Left colon (tissue), 2 donors: Measurements from ENCODE around the gene TAOK2. TPM values are rescaled to one million over a fixed set of nuclear protein-coding genes. Genes with fewer than 3 reads are reported as not detected.

Source experiments
- ATAC-seq: fragments of 200-7000 bp; cut with Tn5 transposase; one replicate; pipeline ENCODE4 v1.9.1; 2020; ENCODE audit warnings: mild to moderate bottlenecking, moderate library complexity
- DNase-seq, 2 donors: peaks; one replicate each; pipeline ENCODE4 v3.0.0-alpha.2; 2020
- intact Hi-C, 2 donors: fragments of 100-400 bp; cut with DNase I in 1 of 2; cut with micrococcal nuclease in 1 of 2; formaldehyde crosslinking; loops; one replicate each; pipeline versions ENCODE4 v1.11.2 to v1.14.0; 2022; cut with DNase I, micrococcal nuclease
- total RNA-seq, 2 donors: library from RNA; stranded (reverse); fragmentation: NEBNext Ultra II Directional; extraction: Animal tissue kit (Norgen Biotek cat#: 25700); gene quantifications; one replicate each; pipeline ENCODE4 v1.2.1, GENCODE V29; 2021
- donor health status: DM: no; HTN: no; CAD: no.
- donor health status: DM: yes; HTN: yes; CAD: no.

TAOK2 gene
- total RNA-seq, 2 donors from 2014 or later, result 44.5 TPM

DNA sequence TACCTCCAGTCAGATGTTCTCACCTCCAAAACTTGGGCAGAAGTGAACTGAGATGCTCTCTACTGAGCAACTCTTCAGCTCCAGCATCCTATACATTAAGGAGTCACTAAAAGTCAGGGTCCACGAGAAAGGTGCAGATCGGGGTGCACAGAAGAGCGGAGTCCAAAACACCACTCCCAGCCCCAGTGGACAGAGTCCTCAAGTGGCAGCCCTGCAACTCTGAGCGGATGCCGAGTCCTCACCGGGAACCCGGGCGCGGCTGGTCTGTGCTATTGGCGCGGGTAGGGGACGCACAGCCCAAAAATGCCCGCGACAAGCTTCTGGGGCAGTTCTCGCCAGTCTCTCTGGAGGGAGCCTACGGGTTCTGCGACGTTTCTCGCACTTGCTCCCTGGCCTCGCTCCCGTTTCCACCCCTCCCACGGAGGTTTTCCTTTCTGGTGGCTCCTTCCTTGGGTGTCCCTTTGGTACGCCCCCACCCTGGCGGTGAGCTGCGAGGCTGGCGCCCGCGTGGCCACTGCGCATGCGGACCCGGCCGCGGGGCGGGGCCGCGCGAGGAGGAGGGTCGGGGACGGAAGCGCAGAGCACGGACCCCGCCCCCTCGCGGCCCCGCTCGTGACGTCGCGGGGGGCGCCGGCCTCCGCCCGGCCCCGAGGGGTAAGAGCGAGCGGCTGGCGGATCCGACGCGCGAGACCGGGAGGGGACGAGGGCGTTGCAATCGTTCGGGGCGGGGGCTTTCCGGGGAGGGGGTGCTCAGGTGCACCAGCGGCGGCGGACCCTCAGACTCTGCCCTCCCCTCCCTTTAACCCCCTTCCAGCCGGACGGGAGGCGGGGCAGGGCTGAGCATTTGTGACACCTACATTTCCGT, 12.0 kb upstream of the TAOK2 start, which contains the start of gene TMEM219:
TSS of gene TMEM219 (plus strand) at position 601 of the 865 bp plus-strand sequence. CDS start 1,065 bp downstream, outside the sequence.
- DNase-seq (peak; percentile 86 to 93), ATAC-seq (peak; percentile 92)
- intact Hi-C loops, result no loop called here

- intact Hi-C loops, result no loop called here
- peak; percentile 65 for ATAC-seq
- peak; percentile 38 to 47 for DNase-seq
These were observed 11.2 kb upstream of the TAOK2 start for GRCh38 chr16:29962344-29962994.

GRCh38 chr16:29963021-29963743, 10.5 kb upstream of the TAOK2 start:
- intact Hi-C loops, result no loop called here
- DNase-seq (peak in 1 of 2 donors; percentile 26), ATAC-seq (no peak)

DNA sequence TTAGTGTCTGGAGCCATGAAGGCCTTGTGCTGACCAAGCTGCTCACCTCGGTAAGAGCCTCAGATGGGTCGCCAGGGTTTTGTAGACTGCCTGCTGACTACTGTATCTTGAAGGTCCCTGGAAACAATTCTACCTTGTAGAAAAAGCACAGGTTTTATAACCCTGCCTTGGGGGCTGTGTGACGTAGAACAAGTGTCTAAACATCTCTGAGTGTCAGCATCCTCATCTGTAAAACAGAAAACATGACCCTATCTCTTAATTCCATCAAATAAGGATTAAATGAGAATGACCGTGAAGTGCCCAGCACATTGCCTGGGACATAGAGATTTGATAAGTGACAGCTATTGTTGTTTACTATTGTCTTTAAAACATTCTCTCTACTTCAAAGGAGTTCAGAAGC, 5.5 kb upstream of the TAOK2 start:
- DNase-seq, result no peak
- intact Hi-C loops, result no loop called here

DNA sequence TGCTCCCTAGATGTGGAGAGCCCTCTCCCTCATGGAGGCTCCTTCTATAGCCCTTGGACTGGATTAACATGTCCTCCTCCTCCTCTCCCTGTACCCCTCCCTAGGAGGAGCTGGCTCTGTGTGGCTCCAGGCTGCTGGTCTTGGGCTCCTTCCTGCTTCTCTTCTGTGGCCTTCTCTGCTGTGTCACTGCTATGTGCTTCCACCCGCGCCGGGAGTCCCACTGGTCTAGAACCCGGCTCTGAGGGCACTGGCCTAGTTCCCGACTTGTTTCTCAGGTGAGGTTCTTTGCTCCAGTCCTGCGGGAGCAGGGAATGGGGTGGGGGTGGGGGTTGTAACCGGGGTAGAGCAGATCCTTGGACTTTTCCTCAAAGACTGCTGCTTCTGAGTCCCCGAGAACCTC, 2.4 kb upstream of the TAOK2 start:
- intact Hi-C loops, result loop anchor here in 1 of 2 donors (10.0 kb wide), 1 partner anchor 47 kb away; the partner anchor contains the start of gene KCTD13
- ATAC-seq (no peak), DNase-seq (no peak)

More for the DNA sequence above, 5.5 kb upstream of the TAOK2 start:
- ATAC-seq, result no peak

GRCh38 chr16:29972500-29972899, 1.2 kb upstream of the TAOK2 start:
- no peak for ATAC-seq
- no peak for DNase-seq
- intact Hi-C loops, result loop anchor here in 1 of 2 donors (10.0 kb wide), 1 partner anchor 48 kb away; the partner anchor contains the start of gene KCTD13

- intact Hi-C loops, result loop anchor here in 1 of 2 donors (10.0 kb wide), 1 partner anchor 48 kb away; the partner anchor contains the start of gene KCTD13
- no peak for DNase-seq
- no peak for ATAC-seq
These were observed 680 bp upstream of the TAOK2 start for GRCh38 chr16:29972992-29973383.

DNA sequence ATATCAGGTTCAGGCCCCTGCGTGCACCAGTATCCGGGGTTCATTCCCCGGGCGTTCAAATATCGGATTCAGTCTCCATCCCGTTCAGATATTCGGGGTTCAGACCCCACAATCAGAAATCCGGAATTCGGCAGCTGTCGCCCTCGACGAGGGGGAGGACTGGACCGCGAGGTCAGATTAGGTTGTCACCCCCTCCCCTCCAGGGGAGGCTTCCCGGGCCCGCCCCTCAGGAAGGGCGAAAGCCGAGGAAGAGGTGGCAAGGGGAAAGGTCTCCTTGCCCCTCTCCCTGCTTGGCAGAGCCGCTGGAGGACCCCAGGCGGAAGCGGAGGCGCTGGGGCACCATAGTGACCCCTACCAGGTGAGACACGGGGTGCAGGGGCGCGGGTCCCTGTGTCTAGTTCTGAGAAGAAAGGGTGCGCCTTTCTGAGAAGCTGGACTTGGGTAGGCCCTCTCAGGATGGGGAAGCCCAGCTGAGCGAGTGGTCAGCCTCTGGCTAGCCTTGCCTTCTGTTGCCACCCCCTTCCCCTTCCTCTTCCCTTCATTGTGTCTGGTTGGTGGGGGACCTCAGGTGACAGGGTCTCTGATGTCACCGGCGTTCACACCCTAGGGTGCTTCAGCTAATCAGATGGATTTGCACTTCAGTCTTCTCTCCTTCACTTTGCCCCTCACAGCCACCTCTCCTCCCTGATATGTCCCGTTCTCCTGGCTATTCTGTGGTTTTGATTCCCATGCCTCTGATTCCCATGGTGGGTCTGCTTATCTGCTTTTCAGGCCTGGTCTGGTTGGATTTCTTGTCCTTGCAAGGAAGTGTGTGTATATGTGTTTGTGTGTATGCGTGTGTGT, 844 bp downstream of the TAOK2 start:
- intact Hi-C loops, result loop anchor here in 1 of 2 donors (10.0 kb wide), 1 partner anchor 50 kb away; the partner anchor contains the start of gene KCTD13
- ATAC-seq, result peak; percentile 8
- DNase-seq, result peak in 1 of 2 donors; percentile 36

GRCh38 chr16:29975134-29975538, 1.5 kb downstream of the TAOK2 start:
- intact Hi-C loops, result loop anchor here in 1 of 2 donors (10.0 kb wide), 1 partner anchor 50 kb away; the partner anchor contains the start of gene KCTD13
- ATAC-seq, result no peak
- no peak for DNase-seq

DNA sequence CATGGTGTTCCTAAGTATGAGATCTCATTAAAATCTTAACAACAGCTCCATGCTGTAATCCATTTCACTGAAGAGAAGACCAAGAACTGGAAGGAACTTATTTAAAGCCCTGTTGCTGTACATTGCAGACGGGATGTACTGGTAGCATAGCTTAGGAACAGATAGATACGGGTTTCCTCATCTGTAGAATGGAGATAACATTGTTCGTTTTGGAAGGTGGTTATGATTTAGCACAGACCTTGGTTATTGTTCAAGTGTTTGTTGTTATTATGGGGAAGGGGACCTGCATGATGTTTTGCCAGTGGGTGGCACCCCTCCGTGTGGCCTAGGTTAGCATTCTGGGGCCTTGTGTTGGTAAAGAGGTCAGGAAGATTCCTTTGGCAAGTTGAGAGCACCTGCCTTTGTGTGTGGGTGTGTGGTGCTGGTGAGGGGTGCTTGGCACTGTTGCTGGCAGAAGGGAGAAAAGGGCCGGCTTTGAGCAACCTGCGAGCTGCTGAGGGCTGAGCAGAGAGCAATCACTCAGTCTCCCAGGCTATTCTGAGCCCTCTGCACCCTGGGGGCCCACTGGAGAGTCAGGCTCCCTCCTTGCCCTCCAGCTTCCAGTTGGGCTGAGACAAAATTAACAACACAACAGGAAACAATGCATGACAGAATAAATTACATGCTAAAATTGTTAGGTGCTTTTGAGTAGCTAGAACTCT, 2.3 kb downstream of the TAOK2 start:
- ATAC-seq, result no peak
- intact Hi-C loops, result loop anchor here in 1 of 2 donors (10.0 kb wide), 1 partner anchor 51 kb away; the partner anchor contains the start of gene KCTD13
- DNase-seq, result no peak

DNA sequence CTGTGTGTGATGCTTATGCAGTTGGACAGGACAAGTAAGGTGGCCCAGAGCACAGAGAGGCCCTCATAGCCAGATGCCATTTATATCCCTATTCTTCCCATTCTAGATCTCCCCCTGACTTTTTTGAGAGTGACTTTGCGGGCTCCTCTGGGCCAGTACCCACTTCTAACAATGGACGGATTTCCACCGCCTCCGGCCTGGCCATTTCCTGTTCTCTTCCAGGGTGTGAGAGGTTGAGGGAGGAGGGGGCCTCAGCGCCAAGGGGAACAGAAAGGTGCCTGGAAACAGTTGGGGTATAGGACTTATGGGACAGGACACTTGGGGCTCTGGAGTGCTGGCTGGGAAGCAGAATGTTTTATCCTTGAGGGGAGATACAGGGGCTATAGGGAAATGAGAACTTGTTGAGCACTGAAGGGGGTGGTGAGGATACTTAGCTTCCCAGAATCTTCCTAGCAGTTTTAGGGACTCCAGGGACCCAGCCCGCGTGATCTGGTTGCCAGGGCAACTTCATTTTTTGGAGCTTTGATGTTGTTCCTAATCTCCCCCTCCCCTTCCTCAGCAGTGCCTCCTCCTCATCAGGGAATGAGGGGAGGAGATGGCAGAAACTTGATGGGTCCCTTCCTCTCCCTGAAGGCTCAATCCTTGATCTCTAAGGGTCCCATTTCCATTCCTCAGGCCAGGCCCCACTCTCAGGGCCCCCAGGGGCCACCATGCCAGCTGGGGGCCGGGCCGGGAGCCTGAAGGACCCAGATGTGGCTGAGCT, 3.6 kb downstream of the TAOK2 start:
- no peak for ATAC-seq
- intact Hi-C loops, result loop anchor here in 1 of 2 donors (10.0 kb wide), 1 partner anchor 52 kb away; the partner anchor contains the start of gene KCTD13
- DNase-seq, result no peak

- DNase-seq (no peak), ATAC-seq (no peak)
- intact Hi-C loops, result loop anchor here in 1 of 2 donors (10.0 kb wide), 1 partner anchor 53 kb away; the partner anchor contains the start of gene KCTD13
These were observed 4.4 kb downstream of the TAOK2 start for GRCh38 chr16:29978081-29978480.

DNA sequence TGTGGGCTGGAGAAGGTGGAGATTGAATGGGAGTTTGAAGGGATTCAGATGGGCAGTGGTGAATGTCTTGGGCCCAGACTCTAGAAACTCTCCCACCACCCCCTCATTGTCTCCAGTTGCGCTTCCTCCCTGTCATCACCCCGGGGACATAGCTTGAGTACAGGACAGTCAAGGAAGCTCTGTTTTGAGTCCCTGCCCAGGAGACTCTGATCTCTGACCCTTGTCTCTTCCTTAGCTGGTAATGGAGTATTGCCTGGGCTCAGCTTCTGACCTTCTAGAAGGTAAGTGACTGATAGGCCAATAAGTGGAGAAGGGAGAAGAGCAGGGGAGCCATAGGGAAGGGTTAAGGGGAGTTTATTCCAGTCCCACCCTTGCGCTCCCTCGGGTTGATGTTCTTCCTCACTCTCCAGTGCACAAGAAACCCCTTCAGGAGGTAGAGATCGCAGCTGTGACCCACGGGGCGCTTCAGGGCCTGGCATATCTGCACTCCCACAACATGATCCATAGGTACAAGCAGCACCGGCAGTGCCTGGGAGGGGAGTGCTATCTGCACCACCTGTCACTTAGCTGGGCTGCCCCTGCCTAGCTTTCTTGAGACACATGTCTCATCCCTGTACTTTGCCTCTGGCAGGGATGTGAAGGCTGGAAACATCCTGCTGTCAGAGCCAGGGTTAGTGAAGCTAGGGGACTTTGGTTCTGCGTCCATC, 5.0 kb downstream of the TAOK2 start:
- no peak for ATAC-seq
- intact Hi-C loops, result loop anchor here in 1 of 2 donors (10.0 kb wide), 1 partner anchor 54 kb away; the partner anchor contains the start of gene KCTD13
- no peak for DNase-seq

GRCh38 chr16:29982560-29983419, 9.1 kb downstream of the TAOK2 start:
- intact Hi-C loops, result no loop called here
- ATAC-seq (no peak), DNase-seq (no peak)
